ENCODE results near the gene MUC4.

DNA sequence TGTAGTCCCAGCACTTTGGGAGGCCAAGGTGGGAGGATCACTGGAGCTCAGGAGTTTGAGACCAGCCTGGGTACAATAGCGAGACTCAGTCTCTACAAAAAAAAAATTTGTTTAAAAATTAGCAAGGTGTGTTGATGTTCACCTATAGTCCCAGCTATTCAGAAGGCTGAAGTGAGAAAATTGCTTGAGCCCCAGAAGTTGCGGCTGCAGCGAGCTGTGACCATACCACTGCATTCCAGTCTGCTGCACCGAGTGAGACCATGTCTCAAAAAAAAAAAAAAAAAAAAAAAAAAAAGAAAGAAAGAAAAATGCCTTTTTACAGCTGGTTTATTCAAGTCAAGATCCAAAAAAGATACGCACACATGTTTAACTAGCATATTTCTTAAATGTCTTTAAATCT lies 108.0 kb downstream of the MUC4 start:
- TF ChIP-seq, protein P1, sequence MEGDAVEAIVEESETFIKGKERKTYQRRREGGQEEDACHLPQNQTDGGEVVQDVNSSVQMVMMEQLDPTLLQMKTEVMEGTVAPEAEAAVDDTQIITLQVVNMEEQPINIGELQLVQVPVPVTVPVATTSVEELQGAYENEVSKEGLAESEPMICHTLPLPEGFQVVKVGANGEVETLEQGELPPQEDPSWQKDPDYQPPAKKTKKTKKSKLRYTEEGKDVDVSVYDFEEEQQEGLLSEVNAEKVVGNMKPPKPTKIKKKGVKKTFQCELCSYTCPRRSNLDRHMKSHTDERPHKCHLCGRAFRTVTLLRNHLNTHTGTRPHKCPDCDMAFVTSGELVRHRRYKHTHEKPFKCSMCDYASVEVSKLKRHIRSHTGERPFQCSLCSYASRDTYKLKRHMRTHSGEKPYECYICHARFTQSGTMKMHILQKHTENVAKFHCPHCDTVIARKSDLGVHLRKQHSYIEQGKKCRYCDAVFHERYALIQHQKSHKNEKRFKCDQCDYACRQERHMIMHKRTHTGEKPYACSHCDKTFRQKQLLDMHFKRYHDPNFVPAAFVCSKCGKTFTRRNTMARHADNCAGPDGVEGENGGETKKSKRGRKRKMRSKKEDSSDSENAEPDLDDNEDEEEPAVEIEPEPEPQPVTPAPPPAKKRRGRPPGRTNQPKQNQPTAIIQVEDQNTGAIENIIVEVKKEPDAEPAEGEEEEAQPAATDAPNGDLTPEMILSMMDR (IDR thresholded peaks at IDR 0.05; ENCODE audit: low read depth, low read length), result no peak
- TF ChIP-seq POLR2A (IDR thresholded peaks at IDR 0.05; ENCODE audit: extremely low read depth, insufficient read length), result no peak
- TF ChIP-seq MYC (IDR thresholded peaks at IDR 0.05; ENCODE audit: low read depth, low read length), result no peak
- TF ChIP-seq, protein P2, sequence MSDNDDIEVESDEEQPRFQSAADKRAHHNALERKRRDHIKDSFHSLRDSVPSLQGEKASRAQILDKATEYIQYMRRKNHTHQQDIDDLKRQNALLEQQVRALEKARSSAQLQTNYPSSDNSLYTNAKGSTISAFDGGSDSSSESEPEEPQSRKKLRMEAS (IDR thresholded peaks at IDR 0.05; ENCODE audit: low read depth, low read length), result no peak
